A549 (cell line): ENCODE measurements around the gene PRKCE.

ENCODE experiments used
- CTCF ChIP-seq: fragments of >200 bp; sonication (Bioruptor Twin); formaldehyde crosslinking; IDR thresholded peaks from 3 replicates; pipeline ENCODE4 v1.5.1; 2016
- PHF8 ChIP-seq: fragments of 200-600 bp; sonication (generic); IDR thresholded peaks from 2 replicates; pipeline ENCODE4 v1.6.1; 2016; ENCODE audit warnings: low read depth, mild to moderate bottlenecking, antibody characterized with exemption, moderate library complexity, borderline replicate concordance
- POLR2A ChIP-seq: IDR thresholded peaks from 2 replicates; pipeline ENCODE4 v1.6.1; 2012; ENCODE audit warnings: mild to moderate bottlenecking, low read length
- TP53 ChIP-seq: fragments of 250-450 bp; sonication (Bioruptor Pico); IDR thresholded peaks from 2 replicates; pipeline ENCODE4 v1.5.0; 2021; ENCODE audit warnings: mild to moderate bottlenecking, moderate library complexity

- TF ChIP-seq POLR2A (no peak), CTCF (no peak), TP53 (CRISPR knock-in tag) (no peak), PHF8 (no peak)
Observed at GRCh38 chr2:45986509-45986908, 335.0 kb downstream of the PRKCE start.
